Right lung (tissue), 5 donors: ENCODE results near the gene KLF17. TPM values are rescaled to one million over a fixed set of nuclear protein-coding genes. Genes with fewer than 3 reads are reported as not detected.
"Not testable (repeated sequence)": the region's sequence is repeated elsewhere in the genome, so short reads cannot be mapped to it uniquely, and the experiment has no call there.

Experiments
- DNase-seq, 2 donors: peaks; one replicate each; pipeline ENCODE4 v3.0.0-alpha.2; 2013
- polyA plus RNA-seq, 5 donors: library from polyadenylated mRNA; unstranded; fragments of 120-200 nt; gene quantifications; one replicate each; pipeline versions ENCODE4 v1.2.1 to v1.2.3, GENCODE V29; 2013; ENCODE audit warnings: inconsistent platforms in 1 of 5, low replicate concordance in 1 of 5; ENCODE audit not compliant: insufficient read length in 5 of 5, insufficient read depth in 1 of 5

KLF17 gene
- polyA plus RNA-seq, 5 donors: 0.06 to 0.09 (median 0.08) TPM; not detected in 1

GRCh38 chr1:44108971-44109370 is 9.7 kb upstream of the KLF17 start:
- no peak for DNase-seq

- no peak for DNase-seq
Measured at GRCh38 chr1:44110916-44111315, 7.7 kb upstream of the KLF17 start.

GRCh38 chr1:44111861-44112260 is 6.8 kb upstream of the KLF17 start:
- DNase-seq: no peak

DNA sequence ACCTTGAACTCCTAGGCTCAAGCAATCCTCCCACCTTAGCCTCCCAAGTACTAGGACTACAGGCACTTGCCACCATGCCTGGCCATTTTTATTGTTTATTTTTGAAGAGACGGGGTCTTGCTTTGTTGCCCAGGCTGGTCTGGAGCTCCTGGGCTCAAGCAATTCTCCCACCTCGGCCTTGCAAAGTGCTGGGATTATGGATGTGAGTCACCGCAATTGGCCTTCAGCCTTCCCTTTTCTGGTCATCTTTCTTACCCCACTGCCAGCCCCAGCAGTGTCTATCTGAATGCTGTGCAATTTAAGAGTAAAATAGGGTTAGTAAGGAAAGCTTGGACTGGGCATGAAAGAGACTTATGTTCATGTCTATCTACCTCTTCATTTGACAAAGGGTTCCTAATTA is 6.1 kb upstream of the KLF17 start:
- no peak for DNase-seq

- no peak for DNase-seq
Measured at GRCh38 chr1:44113095-44113609, 5.5 kb upstream of the KLF17 start.

- no peak for DNase-seq
Measured at GRCh38 chr1:44114098-44114497, 4.5 kb upstream of the KLF17 start.

DNA sequence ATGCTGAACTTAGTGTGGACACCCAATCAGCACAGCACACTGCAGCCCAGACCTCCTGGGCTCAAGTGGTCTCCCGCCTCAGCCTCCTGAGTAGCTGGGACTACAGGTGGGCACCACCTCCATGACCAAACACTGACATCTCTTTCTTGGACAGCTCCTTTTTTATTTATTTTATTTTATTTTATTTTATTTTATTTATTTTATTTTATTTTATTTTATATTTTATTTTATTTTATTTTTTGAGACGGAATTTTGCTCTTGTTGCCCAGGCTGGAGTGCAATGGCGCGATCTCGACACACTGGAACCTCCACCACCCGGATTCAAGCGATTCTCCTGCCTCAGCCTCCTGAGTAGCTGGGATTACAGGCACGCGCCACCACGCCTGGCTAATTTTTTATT is 1.3 kb upstream of the KLF17 start:
- DNase-seq: not testable (repeated sequence)

DNA sequence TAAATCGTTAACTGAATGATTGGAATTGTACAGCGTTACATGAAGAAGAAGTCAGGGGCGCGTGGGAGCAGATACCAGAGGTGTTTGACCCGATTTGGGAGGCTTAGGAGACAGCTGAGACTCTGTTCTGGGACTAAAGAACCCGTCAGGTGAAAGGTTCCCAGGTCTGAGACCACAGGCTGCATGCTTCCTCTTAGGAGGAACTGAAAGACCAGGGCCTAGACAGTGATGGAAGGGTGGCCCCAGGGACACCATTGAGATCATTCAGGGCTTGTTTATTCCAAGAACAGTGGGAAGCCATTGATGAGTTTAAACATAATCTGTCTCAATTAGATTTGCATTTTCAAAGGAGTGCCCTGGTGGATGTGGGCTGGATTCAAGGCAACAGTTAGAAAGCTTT is 904 bp downstream of the KLF17 start:
- no peak for DNase-seq

GRCh38 chr1:44120398-44120949 is 1.9 kb downstream of the KLF17 start:
- no peak for DNase-seq

- no peak for DNase-seq
Measured at GRCh38 chr1:44129616-44130500, 11.2 kb downstream of the KLF17 start.

- no peak for DNase-seq
Measured at GRCh38 chr1:44131411-44131810, 12.8 kb downstream of the KLF17 start.

DNA sequence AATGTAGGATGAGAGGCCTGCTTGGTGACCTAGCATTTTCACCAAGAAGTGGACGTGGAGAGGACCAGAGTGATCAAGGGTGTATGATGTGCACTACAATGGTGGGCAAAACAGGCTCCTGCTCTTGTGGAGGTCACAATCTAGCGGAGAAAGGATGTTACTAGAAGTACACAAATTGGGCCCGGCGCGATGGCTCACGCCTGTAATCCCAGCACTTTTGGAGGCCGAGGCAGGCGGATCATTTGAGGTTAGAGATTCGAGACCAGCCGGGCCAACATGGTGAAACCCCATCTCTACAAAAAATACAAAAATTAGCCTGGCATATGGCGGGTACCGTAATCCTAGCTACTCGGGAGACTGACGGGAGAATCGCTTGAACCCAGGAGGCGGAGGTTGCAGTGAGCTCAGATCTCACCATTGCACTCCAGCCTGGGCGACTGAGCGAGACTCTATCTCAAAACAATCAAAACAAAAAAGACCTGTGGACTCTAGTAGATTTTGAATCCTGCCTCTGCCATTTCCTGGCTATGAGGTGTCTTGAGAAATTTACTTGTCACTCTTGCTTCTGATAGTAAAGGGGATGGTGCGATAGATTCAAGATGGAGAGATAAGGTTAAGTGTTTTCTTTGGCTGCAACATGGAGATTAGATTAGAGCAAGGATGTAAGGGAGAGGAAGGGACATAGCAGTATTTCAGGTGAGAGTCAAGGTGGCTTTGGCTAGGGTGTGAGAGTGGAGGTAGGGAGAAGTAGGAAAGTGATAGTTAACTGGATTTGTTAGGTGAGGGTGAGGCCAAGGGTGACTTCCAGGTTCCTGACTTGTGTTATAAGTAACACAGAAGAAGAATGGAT is 15.7 kb downstream of the KLF17 start:
- DNase-seq: no peak

DNA sequence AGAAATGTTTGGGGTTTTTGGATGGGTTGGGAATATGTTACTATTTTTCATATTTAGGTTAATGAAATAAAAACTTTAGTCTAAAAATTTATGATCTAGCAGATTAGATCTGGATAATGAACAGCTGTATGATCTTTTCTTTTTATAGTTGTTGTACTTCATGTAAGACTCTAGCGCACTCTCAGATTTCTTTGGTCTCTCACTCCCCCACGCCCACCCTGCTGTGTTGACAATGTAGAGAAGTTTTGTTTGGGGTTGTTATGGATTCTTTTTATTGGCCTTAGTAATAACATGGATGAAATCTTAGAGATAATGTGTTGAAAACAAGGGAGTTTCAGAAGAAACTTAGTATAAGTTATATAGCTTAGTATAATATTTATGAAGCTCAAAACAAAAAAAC is 17.3 kb downstream of the KLF17 start:
- no peak for DNase-seq

- no peak for DNase-seq
Measured at GRCh38 chr1:44138239-44138638, 19.6 kb downstream of the KLF17 start.

DNA sequence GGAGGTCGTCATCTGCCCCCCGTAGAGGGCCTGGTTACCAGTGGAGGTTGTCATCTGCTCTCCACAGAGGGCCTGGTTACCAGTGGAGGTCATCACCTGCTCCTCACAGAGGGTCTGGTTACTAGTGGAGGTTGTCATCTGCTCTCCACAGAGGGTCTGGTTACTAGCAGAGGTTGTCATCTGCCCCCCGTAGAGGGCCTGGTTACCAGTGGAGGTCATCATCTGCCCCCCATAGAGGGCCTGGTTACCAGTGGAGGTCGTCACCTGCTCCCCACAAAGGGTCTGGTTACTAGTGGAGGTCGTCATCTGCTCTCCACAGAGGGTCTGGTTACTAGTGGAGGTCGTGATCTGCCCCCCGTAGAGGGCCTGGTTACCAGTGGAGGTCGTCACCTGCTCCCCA is 20.9 kb downstream of the KLF17 start:
- not testable (repeated sequence) for DNase-seq

GRCh38 chr1:44141531-44141930 is 22.9 kb downstream of the KLF17 start, which contains the start of gene KLF18:
TSS of gene KLF18 (minus strand) at chr1:44141631. CDS start at chr1:44141631, 0 bp downstream.
- DNase-seq: no peak

DNA sequence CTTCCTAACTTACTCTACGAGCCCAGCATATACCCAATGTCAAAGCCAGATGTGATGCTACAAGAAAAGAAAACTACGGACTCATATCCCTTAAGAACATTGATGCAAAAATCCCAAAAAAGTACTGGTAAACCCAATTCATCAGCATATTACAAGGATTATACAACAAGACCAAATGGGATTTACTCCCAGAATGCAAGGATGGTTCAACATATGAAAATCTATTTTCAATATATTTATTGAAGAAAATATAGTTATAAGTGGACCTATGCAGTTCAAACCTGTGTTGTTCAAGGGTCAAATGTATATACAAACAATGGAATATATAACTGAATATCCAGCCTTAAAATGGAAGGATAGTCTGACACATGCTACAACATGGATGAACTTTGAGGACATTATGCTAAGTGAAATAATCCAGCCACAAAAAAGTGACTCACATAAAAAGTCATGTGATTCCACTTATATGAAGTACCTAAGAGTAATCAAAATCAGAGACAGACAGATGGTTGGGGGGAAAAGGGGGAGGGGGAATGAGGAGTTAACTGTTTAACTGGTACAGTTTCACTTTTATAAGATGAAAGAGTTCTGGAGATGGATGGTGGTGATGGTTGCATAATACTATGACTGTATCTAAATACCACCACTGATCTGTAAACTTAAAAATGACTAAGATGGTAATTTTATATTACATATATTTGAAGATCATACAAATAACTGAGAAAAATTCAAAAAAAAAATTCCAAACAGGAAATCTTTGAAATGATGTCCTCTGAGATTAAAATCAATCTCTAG is 26.5 kb downstream of the KLF17 start:
- DNase-seq: no peak

GRCh38 chr1:44146536-44147361 is 28.1 kb downstream of the KLF17 start:
- no peak for DNase-seq

- no peak for DNase-seq
Measured at GRCh38 chr1:44147582-44147981, 29.0 kb downstream of the KLF17 start.

- DNase-seq: no peak
Measured at GRCh38 chr1:44151332-44151731, 32.7 kb downstream of the KLF17 start.
